ENCODE measurements around the gene PLXND1.
A peak's percentile ranks its signal among the peaks of the same experiment; 100 is the strongest.
"Not testable (repeated sequence)": the region's sequence is repeated elsewhere in the genome, so short reads cannot be mapped to it uniquely, and the experiment has no call there.

PLXND1 gene

GRCh38 chr3:129547241-129547640 lies 59.2 kb downstream of the PLXND1 start:
- no peak for DNase-seq

GRCh38 chr3:129545951-129546350 lies 60.5 kb downstream of the PLXND1 start:
- not testable (repeated sequence) for DNase-seq

GRCh38 chr3:129543999-129544398 lies 62.5 kb downstream of the PLXND1 start:
- DNase-seq, result no peak

GRCh38 chr3:129543156-129543790 lies 63.2 kb downstream of the PLXND1 start, which contains the start of gene H1-8:
H1-8 (plus strand) TSS chr3:129543175; CDS start chr3:129543219, 44 bp downstream.
- DNase-seq, result no peak

- no peak for DNase-seq
These were observed 63.7 kb downstream of the PLXND1 start for GRCh38 chr3:129542747-129543146.

- DNase-seq, result no peak
These were observed 65.5 kb downstream of the PLXND1 start for GRCh38 chr3:129540776-129541516.

GRCh38 chr3:129539206-129539605 lies 67.3 kb downstream of the PLXND1 start:
- DNase-seq, result no peak

GRCh38 chr3:129536804-129537203 lies 69.7 kb downstream of the PLXND1 start:
- no peak for DNase-seq

- no peak for DNase-seq
These were observed 70.2 kb downstream of the PLXND1 start for GRCh38 chr3:129536374-129536667.

- no peak for DNase-seq
These were observed 71.4 kb downstream of the PLXND1 start for GRCh38 chr3:129535075-129535474.

GRCh38 chr3:129534428-129535027 lies 71.9 kb downstream of the PLXND1 start:
- DNase-seq, result peak; percentile 62 to 75 (median 72)

- no peak for DNase-seq
These were observed 73.1 kb downstream of the PLXND1 start for GRCh38 chr3:129533406-129533805.

- DNase-seq, result no peak
These were observed 74.2 kb downstream of the PLXND1 start for GRCh38 chr3:129532261-129532660.

- DNase-seq, result peak; percentile 39 to 58 (median 50)
These were observed 74.8 kb downstream of the PLXND1 start for GRCh38 chr3:129531699-129532098.

- DNase-seq, result no peak
These were observed 75.7 kb downstream of the PLXND1 start for GRCh38 chr3:129530821-129531220.

- DNase-seq, result peak; percentile 39 to 63 (median 47)
These were observed 76.2 kb downstream of the PLXND1 start for GRCh38 chr3:129530251-129530791.

GRCh38 chr3:129529436-129530210 lies 76.9 kb downstream of the PLXND1 start:
- DNase-seq, result no peak

GRCh38 chr3:129528589-129529100 lies 77.8 kb downstream of the PLXND1 start, which contains the start of gene RHO:
RHO (plus strand) TSS chr3:129528639; CDS start chr3:129528734, 95 bp downstream.
- peak; percentile 48 to 52 (median 51) for DNase-seq

- no peak for DNase-seq
These were observed 79.2 kb downstream of the PLXND1 start for GRCh38 chr3:129527262-129527661.

GRCh38 chr3:129526121-129526900 lies 80.2 kb downstream of the PLXND1 start:
- DNase-seq, result peak; percentile 88 to 94 (median 94)

GRCh38 chr3:129525341-129525968 lies 81.0 kb downstream of the PLXND1 start:
- peak; percentile 95 to 97 (median 97) for DNase-seq

All from suppressor macrophage treated with lipopolysaccharide for 1 hour (primary cell).